GM12878 (cell line): ENCODE results near the gene MAPT. TPM values are rescaled to one million over a fixed set of nuclear protein-coding genes. Genes with fewer than 3 reads are reported as not detected.

Experiments used
- ATAC-seq: fragments of 200-7000 bp; cut with Tn5 transposase; 3 replicates; pipeline ENCODE4 v1.9.1; 2020; ENCODE audit warnings: mild to moderate bottlenecking, moderate library complexity
- BruUV-seq: library from RNA; stranded (reverse); fragments of 400-500 nt; replicated peaks from 2 replicates; lab custom pipeline; 2021; lab: Mats Ljungman, UMichigan
- CTCF ChIA-PET: fragments of 300-600 bp; sonication (Branson Sonifier 250); formaldehyde crosslinking; extraction: SDS; loops from one replicate; lab custom pipeline; 2021; ENCODE audit warnings: inconsistent platforms; lab: Yijun Ruan, JAX
- POLR2A ChIA-PET: fragments of 350-600 bp; formaldehyde crosslinking; extraction: SDS; loops from one replicate; lab custom pipeline; 2021; ENCODE audit warnings: inconsistent platforms; lab: Charles Lee
- RAD21 ChIA-PET: fragments of 300-600 bp; sonication (Branson Sonifier 250); formaldehyde crosslinking; loops from one replicate; lab custom pipeline; 2023; ENCODE audit warnings: antibody characterized with exemption; ENCODE audit not compliant: unreplicated experiment; lab: Charles Lee
- SMC1A ChIA-PET: fragments of 300-600 bp; sonication (Branson Sonifier 250); formaldehyde crosslinking; loops from one replicate; lab custom pipeline; 2023; ENCODE audit not compliant: unreplicated experiment, uncharacterized antibody; lab: Charles Lee
- DNase-seq: peaks from one replicate; pipeline ENCODE4 v3.0.0-alpha.2; 2011; ENCODE audit warnings: low read depth, low spot score
- FAIRE-seq: peaks from 3 replicates; lab custom pipeline; 2011; peaks lifted over from hg19 to GRCh38; lab: Jason Lieb, UNC
- H2AFZ ChIP-seq: 2 replicates; pipeline ENCODE4 v1.6.0; 2011; ENCODE audit warnings: low read depth, low read length, control low read depth; ENCODE audit not compliant: control insufficient read depth
- H3K27ac ChIP-seq: 2 replicates; pipeline ENCODE4 v1.5.1; 2011; ENCODE audit warnings: control low read depth; ENCODE audit not compliant: control insufficient read depth, insufficient read depth
- H3K27me3 ChIP-seq, 2 experiments: replicated peaks in 1 of 2; 2 replicates each; pipeline versions ENCODE4 v1.6.0 to v1.6.1; 2011; ENCODE audit warnings: low read length in 1 of 2; ENCODE audit not compliant: control insufficient read depth in 2 of 2, insufficient read depth in 2 of 2
- H3K36me3 ChIP-seq, 2 experiments: 2 replicates each; pipeline ENCODE4 v1.5.1; 2011; ENCODE audit warnings: low read length in 1 of 2; ENCODE audit not compliant: control insufficient read depth in 2 of 2, insufficient read depth in 2 of 2
- H3K4me1 ChIP-seq: 2 replicates; pipeline ENCODE4 v1.6.1; 2011; ENCODE audit warnings: mild to moderate bottlenecking, low read length, moderate library complexity, mixed read lengths; ENCODE audit not compliant: control insufficient read depth, insufficient read depth
- H3K4me2 ChIP-seq: 2 replicates; pipeline ENCODE4 v1.6.0; 2011; ENCODE audit warnings: control low read depth; ENCODE audit not compliant: control insufficient read depth, insufficient read depth
- H3K4me3 ChIP-seq: fragments of 200-600 bp; sonication (generic); 2 replicates; pipeline ENCODE4 v1.5.1; 2016
- H3K79me2 ChIP-seq: 2 replicates; pipeline ENCODE4 v1.6.0; 2011; ENCODE audit warnings: low read length; ENCODE audit not compliant: control insufficient read depth, insufficient read depth
- H3K9ac ChIP-seq: 2 replicates; pipeline ENCODE4 v1.8.0; 2011; ENCODE audit warnings: low read length, control low read depth, mixed read lengths; ENCODE audit not compliant: control insufficient read depth, insufficient read depth
- H3K9me3 ChIP-seq: replicated peaks from 3 replicates; pipeline ENCODE4 v1.5.1; 2011; ENCODE audit warnings: mild to moderate bottlenecking, low read length; ENCODE audit not compliant: control insufficient read depth, insufficient read depth
- H4K20me1 ChIP-seq: 2 replicates; pipeline ENCODE4 v1.6.0; 2011; ENCODE audit not compliant: control insufficient read depth, insufficient read depth
- BCL11A ChIP-seq: IDR thresholded peaks from 2 replicates; pipeline ENCODE4 v1.6.1; 2011; ENCODE audit warnings: low read depth, low read length
- CBX3 ChIP-seq: fragments of 200-600 bp; sonication (generic); IDR thresholded peaks from 2 replicates; pipeline ENCODE4 v1.6.1; 2016; ENCODE audit warnings: low read depth, borderline replicate concordance
- CEBPB ChIP-seq, 2 experiments: fragments of 150-350 bp in 1 of 2; IDR thresholded peaks; 2 replicates each; pipeline ENCODE4 v1.6.1; 2012 to 2014; ENCODE audit warnings: low read depth in 2 of 2, low read length in 2 of 2, borderline replicate concordance in 1 of 2, inconsistent platforms in 1 of 2
- CHD4 ChIP-seq: fragments of 200-600 bp; sonication (generic); IDR thresholded peaks from 2 replicates; pipeline ENCODE4 v1.6.1; 2016; ENCODE audit warnings: mild to moderate bottlenecking
- MEF2B ChIP-seq: fragments of 450-650 bp; IDR thresholded peaks from 2 replicates; pipeline ENCODE4 v1.6.1; 2018; ENCODE audit warnings: mild to moderate bottlenecking, moderate library complexity; ENCODE audit not compliant: partially characterized antibody, poor library complexity, severe bottlenecking
- NFIC ChIP-seq: IDR thresholded peaks from 2 replicates; pipeline ENCODE4 v1.6.1; 2012; ENCODE audit warnings: low read depth, mild to moderate bottlenecking, inconsistent platforms, low read length, moderate library complexity
- POLR2AphosphoS5 ChIP-seq: IDR thresholded peaks from 2 replicates; pipeline ENCODE4 v1.6.1; 2011; ENCODE audit warnings: mild to moderate bottlenecking, low read length, inconsistent platforms
- POU2F2 ChIP-seq: IDR thresholded peaks from 3 replicates; pipeline ENCODE4 v1.6.1; 2011; ENCODE audit warnings: low read depth, mild to moderate bottlenecking, low read length, borderline replicate concordance
- RB1 ChIP-seq: fragments of 450-650 bp; formaldehyde crosslinking; IDR thresholded peaks from 2 replicates; pipeline ENCODE4 v1.6.1; 2017; ENCODE audit warnings: mild to moderate bottlenecking, borderline replicate concordance
- SIN3A ChIP-seq: IDR thresholded peaks from 2 replicates; pipeline ENCODE4 v1.6.1; 2012; ENCODE audit warnings: low read depth, low read length, improper control_type of control experiment
- SPI1 ChIP-seq: IDR thresholded peaks from 2 replicates; pipeline ENCODE4 v1.6.1; 2011; ENCODE audit warnings: low read depth, mild to moderate bottlenecking, low read length, moderate library complexity, borderline replicate concordance; ENCODE audit not compliant: insufficient read depth
- whole genome bisulfite sequencing: methylation state at CpG from one replicate; pipeline ENCODE4 v1.1.6; 2016; ENCODE audit warnings: low lambda C conversion rate; ENCODE audit not compliant: insufficient replicate concordance, insufficient coverage; ENCODE audit errors: missing lambda C conversion rate; 5-methylcytosine and 5-hydroxymethylcytosine counted together
- in situ Hi-C: fragments of 300-500 bp; cut with MboI; formaldehyde crosslinking; loops from 9 replicates; pipeline ENCODE4 v1.14.3; 2018; ENCODE audit warnings: mixed read lengths
- intact Hi-C: fragments of 100-400 bp; cut with micrococcal nuclease; formaldehyde crosslinking; loops from one replicate; pipeline ENCODE4 v1.14.2; 2022; ENCODE audit not compliant: unreplicated experiment
- polyA plus RNA-seq, 11 experiments: library from polyadenylated mRNA; depleted of rRNA in 4 of 11; unstranded in 6 of 11; stranded (reverse) in 5 of 11; fragments of >200 nt; fragmentation: Nextera tagmentation in 4 of 11; fragmentation: Illumina TruSeq in 1 of 11; extraction: Ambion mirVana in 4 of 11; extraction: Trizol in 1 of 11; gene quantifications; 1 replicate in 1 of 11; 2 replicates in 10 of 11; pipeline versions ENCODE4 v1.2.1 to v1.2.3, GENCODE V29; 2011 to 2016; ENCODE audit warnings: inconsistent platforms in 2 of 11, missing spikeins in 2 of 11, low read depth in 1 of 11
- total RNA-seq, 4 experiments: library from RNA; depleted of rRNA in 3 of 4; stranded (reverse); fragments of >200 nt in 3 of 4; fragmentation: Illumina TruSeq in 1 of 4; extraction: Trizol in 1 of 4; gene quantifications; 2 replicates each; pipeline versions ENCODE4 v1.2.1 to v1.2.3, GENCODE V29; 2013 to 2021
- TF ChIP-seq, protein P1 (sequence below): fragments of 450-650 bp; IDR thresholded peaks from 2 replicates; pipeline ENCODE4 v1.6.1; 2014; ENCODE audit warnings: mild to moderate bottlenecking
- TF ChIP-seq, protein P2 (sequence below): fragments of 450-650 bp; IDR thresholded peaks from 2 replicates; pipeline ENCODE4 v1.6.1; 2017; ENCODE audit warnings: mild to moderate bottlenecking, low read depth, inconsistent platforms; ENCODE audit not compliant: poor library complexity, severe bottlenecking

Gene MAPT
- total and polyA plus RNA-seq, 10 of the 15 experiments (the other 5 are each of a cell fraction or from before 2014, with no cell fraction given), result under 0.01 to 0.05 (median 0.03) TPM; not detected in 7

DNA sequence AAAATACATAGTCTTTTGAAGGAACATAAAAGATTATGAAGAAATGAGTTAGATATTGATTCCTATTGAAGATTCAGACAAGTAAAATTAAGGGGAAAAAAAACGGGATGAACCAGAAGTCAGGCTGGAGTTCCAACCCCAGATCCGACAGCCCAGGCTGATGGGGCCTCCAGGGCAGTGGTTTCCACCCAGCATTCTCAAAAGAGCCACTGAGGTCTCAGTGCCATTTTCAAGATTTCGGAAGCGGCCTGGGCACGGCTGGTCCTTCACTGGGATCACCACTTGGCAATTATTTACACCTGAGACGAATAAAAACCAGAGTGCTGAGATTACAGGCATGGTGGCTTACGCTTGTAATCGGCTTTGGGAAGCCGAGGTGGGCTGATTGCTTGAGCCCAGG is 114.2 kb downstream of the MAPT start:
- H3K9me3 ChIP-seq, result no peaks in the 10 kb centered on the region
- no TSS peak for BruUV-seq
- H3K4me2 ChIP-seq, result no peak overlapping the region
- ChIA-PET RAD21 (interaction anchor here (1.2 kb wide), 1 partner anchor 18 kb away, joined by 3 read pairs; no protein-coding TSS in a partner anchor), SMC1A (interaction anchor here (0.6 to 0.8 kb wide), 3 partner anchors 18 to 179 kb away, joined by 3 to 4 read pairs (median 3); no protein-coding TSS in a partner anchor), POLR2A (no interaction called here), CTCF (interaction anchor here (0.7 to 2.6 kb wide), 2 partner anchors 101 to 204 kb away, joined by 3 to 13 read pairs; no protein-coding TSS in a partner anchor)
- no peak for DNase-seq
- in situ Hi-C loops (no loop called here), intact Hi-C loops (loop anchor here (5.0 kb wide), 1 partner anchor 34 kb away; no protein-coding TSS in a partner anchor)
- WGBS, result 55% methylated on average over 9 of the region's 9 CpGs
- H3K27me3 ChIP-seq, result no peaks in the 10 kb centered on the region
- no peak overlapping the region for H3K27ac ChIP-seq
- no peak overlapping the region for H3K4me3 ChIP-seq
- no peaks in the 10 kb centered on the region for H3K4me1 ChIP-seq
- no peaks in the 10 kb centered on the region for H4K20me1 ChIP-seq
- TF ChIP-seq CEBPB (IDR thresholded peaks at IDR 0.05; ENCODE audit: borderline replicate concordance in 1 of 2, low read depth in 2 of 2, low read length in 2 of 2) (no peak), RB1 (no peak), POU2F2 (no peak), CBX3 (no peak), SIN3A (no peak), NFIC (no peak), CHD4 (no peak), MEF2B (no peak), BCL11A (no peak), SPI1 (no peak), POLR2AphosphoS5 (no peak)
- TF ChIP-seq, protein P1, sequence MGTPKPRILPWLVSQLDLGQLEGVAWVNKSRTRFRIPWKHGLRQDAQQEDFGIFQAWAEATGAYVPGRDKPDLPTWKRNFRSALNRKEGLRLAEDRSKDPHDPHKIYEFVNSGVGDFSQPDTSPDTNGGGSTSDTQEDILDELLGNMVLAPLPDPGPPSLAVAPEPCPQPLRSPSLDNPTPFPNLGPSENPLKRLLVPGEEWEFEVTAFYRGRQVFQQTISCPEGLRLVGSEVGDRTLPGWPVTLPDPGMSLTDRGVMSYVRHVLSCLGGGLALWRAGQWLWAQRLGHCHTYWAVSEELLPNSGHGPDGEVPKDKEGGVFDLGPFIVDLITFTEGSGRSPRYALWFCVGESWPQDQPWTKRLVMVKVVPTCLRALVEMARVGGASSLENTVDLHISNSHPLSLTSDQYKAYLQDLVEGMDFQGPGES, result no peak
- TF ChIP-seq, protein P2, sequence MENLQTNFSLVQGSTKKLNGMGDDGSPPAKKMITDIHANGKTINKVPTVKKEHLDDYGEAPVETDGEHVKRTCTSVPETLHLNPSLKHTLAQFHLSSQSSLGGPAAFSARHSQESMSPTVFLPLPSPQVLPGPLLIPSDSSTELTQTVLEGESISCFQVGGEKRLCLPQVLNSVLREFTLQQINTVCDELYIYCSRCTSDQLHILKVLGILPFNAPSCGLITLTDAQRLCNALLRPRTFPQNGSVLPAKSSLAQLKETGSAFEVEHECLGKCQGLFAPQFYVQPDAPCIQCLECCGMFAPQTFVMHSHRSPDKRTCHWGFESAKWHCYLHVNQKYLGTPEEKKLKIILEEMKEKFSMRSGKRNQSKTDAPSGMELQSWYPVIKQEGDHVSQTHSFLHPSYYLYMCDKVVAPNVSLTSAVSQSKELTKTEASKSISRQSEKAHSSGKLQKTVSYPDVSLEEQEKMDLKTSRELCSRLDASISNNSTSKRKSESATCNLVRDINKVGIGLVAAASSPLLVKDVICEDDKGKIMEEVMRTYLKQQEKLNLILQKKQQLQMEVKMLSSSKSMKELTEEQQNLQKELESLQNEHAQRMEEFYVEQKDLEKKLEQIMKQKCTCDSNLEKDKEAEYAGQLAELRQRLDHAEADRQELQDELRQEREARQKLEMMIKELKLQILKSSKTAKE, result no peak
- ATAC-seq, result no peak
- H2AFZ ChIP-seq, result no peak overlapping the region
- H3K9ac ChIP-seq, result no peak overlapping the region
- FAIRE-seq, result no peak
- H3K36me3 ChIP-seq, result no peaks in the 10 kb centered on the region
- no peaks in the 10 kb centered on the region for H3K79me2 ChIP-seq
